A549 (cell line): ENCODE measurements around the gene TGFBR1. TPM values are rescaled to one million over a fixed set of nuclear protein-coding genes. Genes with fewer than 3 reads are reported as not detected.

ENCODE experiments used
- ATAC-seq, 2 experiments: fragments of 200-7000 bp in 1 of 2; fragments of >200 bp in 1 of 2; cut with Nextera tagmentation in 1 of 2; cut with Tn5 transposase in 1 of 2; 3 replicates each; pipeline versions ENCODE4 v1.8.0 to v1.9.1; 2018 to 2020; ENCODE audit warnings: mild to moderate bottlenecking in 1 of 2, moderate library complexity in 1 of 2
- CTCF ChIA-PET: fragments of 300-600 bp; sonication (Branson Sonifier 250); formaldehyde crosslinking; extraction: SDS; loops from one replicate; lab custom pipeline; 2021; ENCODE audit warnings: antibody characterized with exemption, inconsistent platforms; lab: Yijun Ruan, JAX
- POLR2A ChIA-PET: fragments of 350-600 bp; formaldehyde crosslinking; extraction: SDS; loops from one replicate; lab custom pipeline; 2021; ENCODE audit warnings: antibody characterized with exemption, inconsistent platforms; lab: Yijun Ruan, JAX
- DNase-seq, 2 experiments: peaks; one replicate each; pipeline versions ENCODE4 v3.0.0 to v3.0.0-alpha.2; 2011 to 2016; ENCODE audit warnings: low read depth in 1 of 2, low spot score in 1 of 2
- FAIRE-seq: peaks from 2 replicates; lab custom pipeline; 2011; peaks lifted over from hg19 to GRCh38; lab: Jason Lieb, UNC
- H3K27ac ChIP-seq, 2 experiments: fragments of >200 bp; sonication (Bioruptor Twin); formaldehyde crosslinking; 3 replicates each; pipeline ENCODE4 v1.5.1; 2016 to 2017
- H3K4me1 ChIP-seq: fragments of >200 bp; sonication (Bioruptor Twin); formaldehyde crosslinking; 3 replicates; pipeline ENCODE4 v1.6.1; 2016
- H3K4me2 ChIP-seq: fragments of >200 bp; sonication (Bioruptor Twin); formaldehyde crosslinking; 3 replicates; pipeline ENCODE4 v1.6.1; 2016
- H3K4me3 ChIP-seq: fragments of >200 bp; sonication (Bioruptor Twin); formaldehyde crosslinking; 3 replicates; pipeline ENCODE4 v1.5.1; 2016
- H3K9me3 ChIP-seq: fragments of >200 bp; sonication (Bioruptor Twin); formaldehyde crosslinking; 3 replicates; pipeline ENCODE4 v1.6.1; 2016
- BCL3 ChIP-seq: fragments of >200 bp; sonication (Bioruptor Twin); formaldehyde crosslinking; IDR thresholded peaks from 3 replicates; pipeline ENCODE4 v1.6.1; 2016
- BHLHE40 ChIP-seq: IDR thresholded peaks from 2 replicates; pipeline ENCODE4 v1.6.1; 2012; ENCODE audit warnings: low read depth, low read length, inconsistent platforms
- CBX2 ChIP-seq: fragments of 200-600 bp; sonication (generic); IDR thresholded peaks from 2 replicates; pipeline ENCODE4 v1.6.1; 2016; ENCODE audit warnings: low read depth, mild to moderate bottlenecking, borderline replicate concordance
- CHD4 ChIP-seq: fragments of 200-600 bp; sonication (generic); IDR thresholded peaks from 2 replicates; pipeline ENCODE4 v1.6.1; 2016; ENCODE audit warnings: antibody characterized with exemption, mild to moderate bottlenecking, borderline replicate concordance
- CTCF ChIP-seq: fragments of >200 bp; sonication (Bioruptor Twin); formaldehyde crosslinking; IDR thresholded peaks from 3 replicates; pipeline ENCODE4 v1.5.1; 2016
- EHF ChIP-seq: fragments of 250-450 bp; sonication (Bioruptor Pico); IDR thresholded peaks from 2 replicates; pipeline ENCODE4 v1.5.0; 2020; ENCODE audit warnings: mild to moderate bottlenecking
- EHMT2 ChIP-seq: fragments of 200-600 bp; sonication (generic); IDR thresholded peaks from 2 replicates; pipeline ENCODE4 v1.6.1; 2016; ENCODE audit warnings: antibody characterized with exemption, low read depth, mild to moderate bottlenecking, moderate library complexity
- EP300 ChIP-seq, 2 experiments: fragments of >200 bp; sonication (Bioruptor Twin); formaldehyde crosslinking; IDR thresholded peaks; 2 replicates in 1 of 2; 3 replicates in 1 of 2; pipeline ENCODE4 v1.6.1; 2016 to 2017
- ESRRA ChIP-seq: fragments of 150-350 bp; IDR thresholded peaks from 2 replicates; pipeline ENCODE4 v1.6.1; 2014; ENCODE audit warnings: mild to moderate bottlenecking, low read length, borderline replicate concordance
- FOSL2 ChIP-seq, 2 experiments: fragments of 450-650 bp in 1 of 2; fragments of >200 bp in 1 of 2; sonication (Bioruptor Twin) in 1 of 2; formaldehyde crosslinking; IDR thresholded peaks; 2 replicates each; pipeline versions ENCODE4 v1.5.0 to v1.6.1; 2016 to 2020; ENCODE audit warnings: mild to moderate bottlenecking in 1 of 2, moderate library complexity in 1 of 2
- HOXB5 ChIP-seq: fragments of 250-450 bp; sonication (Bioruptor Pico); IDR thresholded peaks from 2 replicates; pipeline ENCODE4 v1.5.0; 2020; ENCODE audit warnings: mild to moderate bottlenecking, moderate library complexity
- KDM1A ChIP-seq: fragments of 200-600 bp; sonication (generic); IDR thresholded peaks from 2 replicates; pipeline ENCODE4 v1.6.1; 2016; ENCODE audit warnings: low read depth, mild to moderate bottlenecking
- MAFK ChIP-seq: fragments of 450-650 bp; IDR thresholded peaks from 2 replicates; pipeline ENCODE4 v1.6.1; 2014; ENCODE audit not compliant: partially characterized antibody
- MAX ChIP-seq: IDR thresholded peaks from 2 replicates; pipeline ENCODE4 v1.6.1; 2012
- MAZ ChIP-seq: fragments of 150-350 bp; IDR thresholded peaks from 2 replicates; pipeline ENCODE4 v1.6.1; 2014; ENCODE audit warnings: antibody characterized with exemption, low read depth, low read length, borderline replicate concordance
- NPAS2 ChIP-seq: fragments of 250-450 bp; sonication (Bioruptor Pico); IDR thresholded peaks from 2 replicates; pipeline ENCODE4 v1.8.0; 2022; ENCODE audit warnings: mild to moderate bottlenecking, moderate library complexity, borderline replicate concordance
- POLR2A ChIP-seq: IDR thresholded peaks from 2 replicates; pipeline ENCODE4 v1.6.1; 2012; ENCODE audit warnings: mild to moderate bottlenecking, low read length
- REST ChIP-seq: fragments of 200-600 bp; sonication (generic); IDR thresholded peaks from 2 replicates; pipeline ENCODE4 v1.6.1; 2016; ENCODE audit warnings: antibody characterized with exemption, mild to moderate bottlenecking, moderate library complexity
- RFX5 ChIP-seq: fragments of 450-650 bp; IDR thresholded peaks from 2 replicates; pipeline ENCODE4 v1.7.1; 2014; ENCODE audit warnings: antibody characterized with exemption, mild to moderate bottlenecking, moderate library complexity
- SREBF2 ChIP-seq: fragments of 450-650 bp; IDR thresholded peaks from 2 replicates; pipeline ENCODE4 v1.6.1; 2014; ENCODE audit warnings: mild to moderate bottlenecking, moderate library complexity
- TP53 ChIP-seq: fragments of 250-450 bp; sonication (Bioruptor Pico); IDR thresholded peaks from 2 replicates; pipeline ENCODE4 v1.5.0; 2021; ENCODE audit warnings: mild to moderate bottlenecking, moderate library complexity
- ZFP36 ChIP-seq: fragments of 450-650 bp; IDR thresholded peaks from 2 replicates; pipeline ENCODE4 v1.6.1; 2014; ENCODE audit warnings: borderline replicate concordance; ENCODE audit not compliant: partially characterized antibody
- ZNF302 ChIP-seq: fragments of 250-450 bp; sonication (Bioruptor Pico); IDR thresholded peaks from 2 replicates; pipeline ENCODE4 v1.9.0; 2021; ENCODE audit warnings: inconsistent platforms, mild to moderate bottlenecking, moderate library complexity
- WGBS: methylation state at CpG from one replicate; pipeline ENCODE4 v1.1.6; 2017; ENCODE audit errors: missing lambda C conversion rate; 5-methylcytosine and 5-hydroxymethylcytosine counted together
- polyA plus RNA-seq, 4 experiments: library from polyadenylated mRNA; depleted of rRNA in 3 of 4; stranded (reverse); fragments of >200 nt; fragmentation: RNase III in 1 of 4; extraction: RNeasy Plus Mini Kit Qiagen cat#74134 plus additional on column Dnase treatment in 1 of 4; gene quantifications; 2 replicates in 3 of 4; 3 replicates in 1 of 4; pipeline ENCODE4 v1.2.3, GENCODE V29; 2011 to 2017

Gene TGFBR1
- polyA plus RNA-seq, 2 of the 4 experiments (the other 2 are of a cell fraction): 25.8 to 45.5 TPM

GRCh38 chr9:99181621-99182020, 76.7 kb downstream of the TGFBR1 start:
- ATAC-seq (no peak), DNase-seq (no peak), FAIRE-seq (no peak)
- Histone ChIP-seq H3K4me2 (no peak overlapping the region), H3K4me1 (no peaks in the 10 kb centered on the region), H3K9me3 (no peaks in the 10 kb centered on the region), H3K4me3 (no peak overlapping the region), H3K27ac (no peak overlapping the region)
- WGBS: 39% methylated on average over 4 of the region's 4 CpGs
- POLR2A ChIA-PET: no interaction called here
- TF ChIP-seq EHMT2 (no peak), EP300 (IDR thresholded peaks at IDR 0.05) (no peak), BCL3 (no peak), ZNF302 (no peak), POLR2A (no peak), ZFP36 (no peak), NPAS2 (CRISPR knock-in tag) (no peak), KDM1A (no peak), MAFK (no peak), MAX (no peak), SREBF2 (no peak), CBX2 (no peak), REST (no peak), ESRRA (no peak), CTCF (no peak), MAZ (no peak), BHLHE40 (no peak), CHD4 (no peak), HOXB5 (CRISPR knock-in tag) (no peak)
- CTCF ChIA-PET: no interaction called here

GRCh38 chr9:99182356-99182755, 77.4 kb downstream of the TGFBR1 start:
- no peak for ATAC-seq
- POLR2A ChIA-PET: no interaction called here

More at GRCh38 chr9:99182356-99182755, 77.4 kb downstream of the TGFBR1 start:
- 46% methylated on average over 3 of the region's 3 CpGs for WGBS
- no peak for FAIRE-seq
- DNase-seq: no peak
- Histone ChIP-seq H3K9me3 (no peaks in the 10 kb centered on the region), H3K4me1 (no peaks in the 10 kb centered on the region), H3K4me2 (no peak overlapping the region), H3K27ac (no peak overlapping the region), H3K4me3 (no peak overlapping the region)
- no peak for TF ChIP-seq BCL3
- no peak for TF ChIP-seq CHD4
- no peak for TF ChIP-seq REST
- no peak for TF ChIP-seq TP53
- no peak for TF ChIP-seq FOSL2 (IDR thresholded peaks at IDR 0.05)
- no peak for TF ChIP-seq FOSL2 (CRISPR knock-in tag; IDR thresholded peaks at IDR 0.05)
- no peak for TF ChIP-seq EHF
- TF ChIP-seq RFX5: no peak
- no peak for TF ChIP-seq MAX
- CTCF ChIA-PET: interaction anchor here (0.7 to 4.7 kb wide), 7 partner anchors 9 to 1413 kb away, joined by 3 to 59 read pairs (median 4); no protein-coding TSS in a partner anchor
